GM12872 (cell line): ENCODE results near the gene NOXA1.

Source experiments
- TF ChIP-seq, protein P1 (sequence below): IDR thresholded peaks from 3 replicates; pipeline ENCODE4 v1.5.1; 2011; ENCODE audit warnings: low read depth, mild to moderate bottlenecking, low read length, moderate library complexity; ENCODE audit not compliant: insufficient read depth

The NOXA1 gene

GRCh38 chr9:137453643-137454081 lies 30.5 kb downstream of the NOXA1 start:
- TF ChIP-seq, protein P1, sequence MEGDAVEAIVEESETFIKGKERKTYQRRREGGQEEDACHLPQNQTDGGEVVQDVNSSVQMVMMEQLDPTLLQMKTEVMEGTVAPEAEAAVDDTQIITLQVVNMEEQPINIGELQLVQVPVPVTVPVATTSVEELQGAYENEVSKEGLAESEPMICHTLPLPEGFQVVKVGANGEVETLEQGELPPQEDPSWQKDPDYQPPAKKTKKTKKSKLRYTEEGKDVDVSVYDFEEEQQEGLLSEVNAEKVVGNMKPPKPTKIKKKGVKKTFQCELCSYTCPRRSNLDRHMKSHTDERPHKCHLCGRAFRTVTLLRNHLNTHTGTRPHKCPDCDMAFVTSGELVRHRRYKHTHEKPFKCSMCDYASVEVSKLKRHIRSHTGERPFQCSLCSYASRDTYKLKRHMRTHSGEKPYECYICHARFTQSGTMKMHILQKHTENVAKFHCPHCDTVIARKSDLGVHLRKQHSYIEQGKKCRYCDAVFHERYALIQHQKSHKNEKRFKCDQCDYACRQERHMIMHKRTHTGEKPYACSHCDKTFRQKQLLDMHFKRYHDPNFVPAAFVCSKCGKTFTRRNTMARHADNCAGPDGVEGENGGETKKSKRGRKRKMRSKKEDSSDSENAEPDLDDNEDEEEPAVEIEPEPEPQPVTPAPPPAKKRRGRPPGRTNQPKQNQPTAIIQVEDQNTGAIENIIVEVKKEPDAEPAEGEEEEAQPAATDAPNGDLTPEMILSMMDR: no peak

DNA sequence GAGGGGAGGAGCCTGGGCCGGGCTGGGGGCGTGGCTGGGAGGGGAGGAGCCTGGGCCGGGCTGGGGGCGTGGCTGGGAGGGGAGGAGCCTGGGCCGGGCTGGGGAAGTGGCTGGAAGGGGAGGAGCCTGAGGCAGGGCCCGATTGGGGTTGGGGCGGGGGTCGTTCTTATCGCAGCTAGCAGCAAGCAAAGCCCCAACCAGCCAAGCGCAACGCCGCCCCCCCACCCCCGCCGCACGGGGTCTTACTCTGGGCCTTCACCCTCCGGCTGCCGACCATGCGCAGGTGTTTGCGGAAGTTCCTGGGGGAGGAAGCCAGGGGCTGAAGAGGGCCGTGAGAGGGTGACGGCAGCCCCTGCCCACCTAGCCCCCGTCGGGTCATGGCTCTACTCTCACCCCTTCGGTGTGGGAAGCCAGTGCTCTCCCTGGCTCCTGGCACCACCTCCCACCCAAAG lies 31.0 kb downstream of the NOXA1 start:
- TF ChIP-seq, protein P1: no peak

GRCh38 chr9:137454597-137455358 lies 31.6 kb downstream of the NOXA1 start:
- TF ChIP-seq, protein P1: no peak

DNA sequence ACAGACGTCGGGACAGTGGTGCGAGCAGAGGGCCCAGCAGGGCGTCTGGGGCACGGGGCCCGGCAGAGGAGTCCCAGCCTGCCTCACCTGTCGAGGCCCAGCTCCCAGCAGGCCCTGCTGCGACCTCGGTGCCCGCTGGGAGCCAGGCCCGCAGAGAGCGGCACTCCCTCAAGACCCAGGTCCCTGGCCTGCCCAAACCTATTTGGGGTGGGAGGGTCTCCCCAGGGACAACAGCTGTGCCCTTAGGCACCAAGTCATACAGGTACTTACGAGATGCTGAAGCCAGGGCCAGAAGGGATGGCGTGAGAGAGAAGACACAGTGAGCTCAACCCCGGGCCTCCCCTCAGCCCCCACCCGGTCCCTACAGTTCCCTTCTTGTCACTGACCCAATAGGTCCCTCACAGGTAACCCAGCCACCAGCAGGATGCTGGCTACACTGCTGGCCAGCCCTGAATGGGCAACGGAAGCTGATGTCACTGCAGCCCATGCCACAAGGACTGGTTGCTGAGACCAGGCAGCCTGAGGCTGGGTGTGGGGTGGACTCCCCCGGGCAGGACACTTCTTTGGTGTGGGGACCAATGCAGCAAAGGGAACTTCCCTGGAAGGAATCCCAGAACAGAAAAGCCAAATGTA lies 32.3 kb downstream of the NOXA1 start:
- TF ChIP-seq, protein P1: no peak

- TF ChIP-seq, protein P1: no peak
Observed at GRCh38 chr9:137456061-137456863, 33.1 kb downstream of the NOXA1 start.

DNA sequence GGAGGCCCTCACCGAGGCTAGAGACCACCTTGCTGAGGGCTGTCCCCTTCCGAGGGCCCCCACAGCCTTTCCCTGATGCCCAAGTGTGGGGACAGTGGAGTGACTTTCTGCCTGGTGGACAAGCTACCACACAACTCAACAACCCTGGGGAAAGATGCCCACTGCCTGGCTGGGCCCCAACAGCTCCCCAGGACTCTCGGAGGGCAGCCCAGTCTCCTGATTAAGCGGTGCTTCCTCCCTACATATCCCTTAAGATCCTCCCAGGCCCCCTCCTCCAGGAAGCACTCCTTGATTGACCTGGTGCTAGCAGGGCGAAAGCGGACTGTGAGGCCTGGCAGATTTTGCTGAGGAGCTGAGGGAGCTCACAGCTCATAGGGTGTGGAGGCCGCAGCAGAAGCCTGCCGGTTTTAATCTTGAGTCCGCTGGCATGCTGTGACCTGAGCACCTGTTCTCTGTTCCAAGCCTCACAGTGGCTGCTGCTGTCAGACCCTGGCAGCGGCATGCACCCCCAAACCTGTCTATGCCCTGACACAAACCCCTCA lies 33.7 kb downstream of the NOXA1 start:
- TF ChIP-seq, protein P1: no peak
